Ovary (tissue), 9 donors: ENCODE results near the gene UBAP1. TPM values are rescaled to one million over a fixed set of nuclear protein-coding genes. Genes with fewer than 3 reads are reported as not detected.

Source experiments
- DNase-seq, 5 donors: peaks; one replicate each; pipeline ENCODE4 v3.0.0-alpha.2; 2019 to 2020
- H3K27ac ChIP-seq, 2 donors: fragments of 200-600 bp; one replicate each; pipeline versions ENCODE4 v1.5.1 to v1.8.0; 2019 to 2022
- H3K27me3 ChIP-seq: fragments of 200-600 bp; one replicate; pipeline ENCODE4 v1.8.0; 2022
- H3K36me3 ChIP-seq: fragments of 200-600 bp; sonication (generic); one replicate; pipeline ENCODE4 v1.5.1; 2019
- H3K4me1 ChIP-seq: one replicate; pipeline ENCODE4 v1.8.1; 2013; ENCODE audit warnings: mild to moderate bottlenecking, moderate library complexity; ENCODE audit not compliant: insufficient read depth
- H3K4me3 ChIP-seq: fragments of 200-600 bp; sonication (generic); one replicate; pipeline ENCODE4 v1.5.1; 2017
- H3K9me3 ChIP-seq, 2 donors: fragments of 200-600 bp in 1 of 2; sonication (generic) in 1 of 2; one replicate each; pipeline versions ENCODE4 v1.5.1 to v1.8.1; 2013 to 2019; ENCODE audit warnings: mild to moderate bottlenecking in 1 of 2, moderate library complexity in 1 of 2
- EP300 ChIP-seq: sonication (generic); formaldehyde crosslinking; IDR thresholded peaks from one replicate; pipeline ENCODE4 v1.6.1; 2017; ENCODE audit warnings: antibody characterized with exemption
- POLR2A ChIP-seq: fragments of 450-650 bp; IDR thresholded peaks from one replicate; pipeline ENCODE4 v1.6.1; 2017; ENCODE audit warnings: antibody characterized with exemption, mild to moderate bottlenecking, moderate library complexity
- WGBS, 3 donors: extraction: QIAGEN DNeasy Blood & Tissue Kit in 1 of 3; methylation state at CpG; one replicate each; pipeline versions ENCODE4 v1.1.5 to v1.1.7; 2013 to 2017; 5-methylcytosine and 5-hydroxymethylcytosine counted together
- intact Hi-C, 4 donors: fragments of 100-400 bp; cut with DNase I; formaldehyde crosslinking; loops; one replicate each; pipeline versions ENCODE4 v1.11.0 to v1.15.1; 2022 to 2023
- polyA plus RNA-seq, 2 donors: library from polyadenylated mRNA; stranded (reverse); fragments of 200-250 nt in 1 of 2; fragments of 350-450 nt in 1 of 2; fragmentation: Illumina TruSeq in 1 of 2; extraction: RNeasy Lipid Tissue Mini Kit (QIAGEN cat#74804) in 1 of 2; gene quantifications; one replicate each; pipeline ENCODE4 v1.2.3, GENCODE V29; 2013 to 2014
- total RNA-seq, 7 donors: library from RNA; depleted of rRNA in 2 of 7; stranded (reverse); fragments of >200 nt in 2 of 7; fragmentation: NEBNext Ultra II Directional in 3 of 7; extraction: Animal tissue kit (Norgen Biotek cat#: 25700) in 3 of 7; gene quantifications; one replicate each; pipeline versions ENCODE4 v1.1.0 to v1.2.4, GENCODE V29; 2016 to 2023
- TF ChIP-seq, protein P1 (sequence below), 3 donors: fragments of 450-650 bp in 2 of 3; fragments of 200-600 bp in 1 of 3; IDR thresholded peaks; one replicate each; pipeline versions ENCODE4 v1.5.1 to v1.8.0; 2016 to 2022; ENCODE audit warnings: antibody characterized with exemption in 3 of 3, mild to moderate bottlenecking in 1 of 3
- donor health status: DM: no; HTN: no; CAD: no; lungs with moderate emphysema.
- donor health status: DM: no; HTN: no; CAD: no.
- donor health status: Bipolar disorder and iron deficiency.
- donor health status: DM: yes; HTN: yes; CAD: no.
- donor health status: DM: no; HTN: no; CAD: no.
- donor health status: DM: yes; HTN: yes; CAD: no.

The UBAP1 gene
- total and polyA plus RNA-seq, 9 donors: 25.8 to 93.9 (median 44.8) TPM

- no peaks in the 10 kb centered on the region for H3K36me3 ChIP-seq
- intact Hi-C loops: loop anchor here in 2 of 4 donors (5.0 to 10.0 kb wide), 5 partner anchors 73 to 436 kb away; partner anchors contain the start of genes DCAF12 (in 1 of the 2), UBAP1 (in 1 of the 2) and UBE2R2 (in 1 of the 2)
- no peak overlapping the region for H3K4me3 ChIP-seq
- no peaks in the 10 kb centered on the region for H3K9me3 ChIP-seq
- H3K27me3 ChIP-seq: no peaks in the 10 kb centered on the region
- 56 to 65% (median 56%) methylated on average over 2 of the region's 2 CpGs for WGBS, 3 donors
- H3K27ac ChIP-seq: no peak overlapping the region
- no peak for TF ChIP-seq POLR2A
- DNase-seq: no peak
- peaks cover 6% of the 10 kb centered on the region for H3K4me1 ChIP-seq
Observed at GRCh38 chr9:34250721-34251120, 71.9 kb downstream of the UBAP1 start.

GRCh38 chr9:34252016-34252415 lies 73.2 kb downstream of the UBAP1 start:
- Histone ChIP-seq H3K36me3 (no peaks in the 10 kb centered on the region), H3K27me3 (no peaks in the 10 kb centered on the region), H3K27ac (no peak overlapping the region), H3K4me3 (no peak overlapping the region), H3K4me1 (peaks cover 6% of the 10 kb centered on the region), H3K9me3 (no peaks in the 10 kb centered on the region)
- TF ChIP-seq EP300 (no peak), POLR2A (no peak)
- TF ChIP-seq, protein P1, sequence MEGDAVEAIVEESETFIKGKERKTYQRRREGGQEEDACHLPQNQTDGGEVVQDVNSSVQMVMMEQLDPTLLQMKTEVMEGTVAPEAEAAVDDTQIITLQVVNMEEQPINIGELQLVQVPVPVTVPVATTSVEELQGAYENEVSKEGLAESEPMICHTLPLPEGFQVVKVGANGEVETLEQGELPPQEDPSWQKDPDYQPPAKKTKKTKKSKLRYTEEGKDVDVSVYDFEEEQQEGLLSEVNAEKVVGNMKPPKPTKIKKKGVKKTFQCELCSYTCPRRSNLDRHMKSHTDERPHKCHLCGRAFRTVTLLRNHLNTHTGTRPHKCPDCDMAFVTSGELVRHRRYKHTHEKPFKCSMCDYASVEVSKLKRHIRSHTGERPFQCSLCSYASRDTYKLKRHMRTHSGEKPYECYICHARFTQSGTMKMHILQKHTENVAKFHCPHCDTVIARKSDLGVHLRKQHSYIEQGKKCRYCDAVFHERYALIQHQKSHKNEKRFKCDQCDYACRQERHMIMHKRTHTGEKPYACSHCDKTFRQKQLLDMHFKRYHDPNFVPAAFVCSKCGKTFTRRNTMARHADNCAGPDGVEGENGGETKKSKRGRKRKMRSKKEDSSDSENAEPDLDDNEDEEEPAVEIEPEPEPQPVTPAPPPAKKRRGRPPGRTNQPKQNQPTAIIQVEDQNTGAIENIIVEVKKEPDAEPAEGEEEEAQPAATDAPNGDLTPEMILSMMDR (IDR thresholded peaks at IDR 0.05): no peak
- no peak for DNase-seq
- intact Hi-C loops: loop anchor here in 2 of 4 donors (5.0 to 10.0 kb wide), 5 partner anchors 75 to 437 kb away; partner anchors contain the start of genes DCAF12 (in 1 of the 2), UBAP1 (in 1 of the 2) and UBE2R2 (in 1 of the 2)

GRCh38 chr9:34252670-34253459 lies 74.0 kb downstream of the UBAP1 start:
- Histone ChIP-seq H3K27ac (peak overlapping the region; percentile 28 to 52), H3K27me3 (no peaks in the 10 kb centered on the region), H3K36me3 (no peaks in the 10 kb centered on the region), H3K4me3 (no peak overlapping the region), H3K4me1 (peaks cover 6% of the 10 kb centered on the region), H3K9me3 (no peaks in the 10 kb centered on the region)
- no peak for TF ChIP-seq EP300
- TF ChIP-seq, protein P1 (IDR thresholded peaks at IDR 0.05): peak; percentile 36 to 86 (median 56)
- 40 to 43% (median 40%) methylated on average over 10 of the region's 10 CpGs for WGBS, 3 donors
- DNase-seq: peak; percentile 59 to 74 (median 68)
- intact Hi-C loops: loop anchor here in 2 of 4 donors (5.0 to 10.0 kb wide), 5 partner anchors 76 to 438 kb away; partner anchors contain the start of genes DCAF12 (in 1 of the 2), UBAP1 (in 1 of the 2) and UBE2R2 (in 1 of the 2)

DNA sequence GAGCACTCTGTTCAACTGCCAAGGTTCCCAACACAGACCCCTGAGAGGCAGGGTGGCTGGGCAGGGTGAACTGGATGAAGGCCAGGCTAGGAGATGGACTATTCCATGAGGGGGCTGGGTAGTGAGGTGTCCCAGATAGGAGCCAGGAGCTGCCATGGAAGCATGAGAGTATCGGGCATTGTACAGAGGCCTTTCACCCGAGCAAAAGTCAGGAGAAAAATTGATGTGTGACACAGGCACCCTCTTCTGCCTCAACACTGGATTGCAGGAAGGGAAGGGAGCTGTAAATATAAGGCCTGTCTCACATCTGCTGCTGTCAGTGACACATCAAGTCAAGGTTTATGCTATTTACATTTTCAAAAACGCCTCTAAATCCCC lies 74.6 kb downstream of the UBAP1 start:
- peak; percentile 35 to 52 (median 47) for DNase-seq
- WGBS, 3 donors: 30 to 55% (median 51%) methylated on average over 3 of the region's 3 CpGs
- no peak for TF ChIP-seq EP300
- TF ChIP-seq, protein P1 (IDR thresholded peaks at IDR 0.05): peak; percentile 20 to 35 (median 21)
- no peak overlapping the region for H3K4me3 ChIP-seq
- H3K36me3 ChIP-seq: no peaks in the 10 kb centered on the region
- intact Hi-C loops: loop anchor here in 2 of 4 donors (5.0 to 10.0 kb wide), 5 partner anchors 76 to 439 kb away; partner anchors contain the start of genes DCAF12 (in 1 of the 2), UBAP1 (in 1 of the 2) and UBE2R2 (in 1 of the 2)
- peaks cover 6% of the 10 kb centered on the region for H3K4me1 ChIP-seq
- H3K27me3 ChIP-seq: no peaks in the 10 kb centered on the region
- H3K27ac ChIP-seq: peak overlapping the region; percentile 28 to 52
- H3K9me3 ChIP-seq: no peaks in the 10 kb centered on the region
